Activated T-helper 2 cell treated with anti-CD3 and anti-CD28 coated beads, Interferon-gamma antibody, Interleukin-2, Interleukin-4, amounts not matched to agents 10 μg/mL and 5 μg/mL and 100 μg/mL, durations not matched to agents 14 hours and 24 hours and 36 hours (primary cell): ENCODE results near the gene MLC1. TPM values are rescaled to one million over a fixed set of nuclear protein-coding genes. Genes with fewer than 3 reads are reported as not detected.

Source experiments
- DNase-seq: peaks from one replicate; pipeline ENCODE4 v3.0.0; 2021; ENCODE audit warnings: low spot score
- H3K27ac Mint-ChIP-seq: one replicate; pipeline ENCODE4 v1.8.0; 2021; ENCODE audit warnings: mixed read lengths
- H3K27me3 Mint-ChIP-seq: one replicate; pipeline ENCODE4 v1.8.0; 2021; ENCODE audit warnings: low read depth, mixed read lengths
- H3K36me3 Mint-ChIP-seq: one replicate; pipeline ENCODE4 v1.8.0; 2021; ENCODE audit warnings: low read depth, mixed read lengths
- H3K4me1 Mint-ChIP-seq: one replicate; pipeline ENCODE4 v1.8.0; 2021; ENCODE audit warnings: low read depth, mixed read lengths
- H3K4me3 Mint-ChIP-seq: one replicate; pipeline ENCODE4 v1.8.0; 2021; ENCODE audit warnings: low read depth, mild to moderate bottlenecking, moderate library complexity, mixed read lengths
- H3K9me3 Mint-ChIP-seq: one replicate; pipeline ENCODE4 v1.8.0; 2021; ENCODE audit warnings: mixed read lengths
- intact Hi-C: fragments of 100-400 bp; cut with micrococcal nuclease; formaldehyde crosslinking; loops from one replicate; pipeline ENCODE4 v1.15.1; 2023
- total RNA-seq: library from RNA; stranded (reverse); gene quantifications from 2 replicates; pipeline ENCODE4 v1.2.3, GENCODE V29; 2022

Gene MLC1
- total RNA-seq, 1 donor from 2014 or later = not detected

GRCh38 chr22:50015451-50016307, 69.5 kb downstream of the MLC1 start:
- intact Hi-C loops = loop anchor here (5.0 kb wide), 1 partner anchor 83 kb away; no protein-coding TSS in a partner anchor
- Mint-ChIP-seq H3K4me1 (peaks cover 31% of the 10 kb centered on the region), H3K27me3 (peaks cover 12% of the 10 kb centered on the region), H3K27ac (no peak overlapping the region), H3K4me3 (no peak overlapping the region), H3K9me3 (peaks cover 4% of the 10 kb centered on the region), H3K36me3 (peaks cover 3% of the 10 kb centered on the region)
- no peak for DNase-seq

GRCh38 chr22:50014655-50015401, 70.4 kb downstream of the MLC1 start:
- intact Hi-C loops = loop anchor here (5.0 kb wide), 1 partner anchor 83 kb away; no protein-coding TSS in a partner anchor
- no peak overlapping the region for H3K4me3 Mint-ChIP-seq
- H3K36me3 Mint-ChIP-seq = peaks cover 3% of the 10 kb centered on the region
- peaks cover 4% of the 10 kb centered on the region for H3K9me3 Mint-ChIP-seq
- H3K27ac Mint-ChIP-seq = no peak overlapping the region
- peaks cover 12% of the 10 kb centered on the region for H3K27me3 Mint-ChIP-seq
- DNase-seq = no peak
- peaks cover 31% of the 10 kb centered on the region for H3K4me1 Mint-ChIP-seq

- H3K27me3 Mint-ChIP-seq = peaks cover 12% of the 10 kb centered on the region
- no peak for DNase-seq
- H3K36me3 Mint-ChIP-seq = peaks cover 2% of the 10 kb centered on the region
- peaks cover 26% of the 10 kb centered on the region for H3K4me1 Mint-ChIP-seq
- H3K27ac Mint-ChIP-seq = no peak overlapping the region
- no peak overlapping the region for H3K4me3 Mint-ChIP-seq
- peaks cover 2% of the 10 kb centered on the region for H3K9me3 Mint-ChIP-seq
- intact Hi-C loops = no loop called here
These were observed 71.1 kb downstream of the MLC1 start for GRCh38 chr22:50014053-50014501.

GRCh38 chr22:50012211-50013181, 72.7 kb downstream of the MLC1 start, which contains the start of gene IL17REL:
TSS of gene IL17REL (minus strand) at chr22:50012765. CDS start at chr22:50012646, 119 bp downstream.
- H3K4me3 Mint-ChIP-seq = no peak within 1 kb of the TSS
- intact Hi-C loops = no loop called here
- H3K27ac Mint-ChIP-seq = peak within 1 kb of the TSS; percentile 68
- H3K27me3 Mint-ChIP-seq = peaks cover 12% of the 10 kb centered on the region
- no peak for DNase-seq
- no peaks in the 10 kb centered on the region for H3K9me3 Mint-ChIP-seq
- no peaks in the 10 kb centered on the region for H3K36me3 Mint-ChIP-seq
- peaks cover 14% of the 10 kb centered on the region for H3K4me1 Mint-ChIP-seq

- no peaks in the 10 kb centered on the region for H3K9me3 Mint-ChIP-seq
- peaks cover 6% of the 10 kb centered on the region for H3K4me1 Mint-ChIP-seq
- no peak for DNase-seq
- H3K27ac Mint-ChIP-seq = peak overlapping the region; percentile 68
- intact Hi-C loops = no loop called here
- H3K36me3 Mint-ChIP-seq = no peaks in the 10 kb centered on the region
- H3K4me3 Mint-ChIP-seq = no peak overlapping the region
- peaks cover 12% of the 10 kb centered on the region for H3K27me3 Mint-ChIP-seq
These were observed 73.6 kb downstream of the MLC1 start for GRCh38 chr22:50011447-50012210.

GRCh38 chr22:50010676-50011446, 74.4 kb downstream of the MLC1 start:
- intact Hi-C loops = no loop called here
- Mint-ChIP-seq H3K4me1 (peaks cover 6% of the 10 kb centered on the region), H3K27me3 (peaks cover 12% of the 10 kb centered on the region), H3K4me3 (no peak overlapping the region), H3K27ac (no peak overlapping the region), H3K9me3 (no peaks in the 10 kb centered on the region), H3K36me3 (no peaks in the 10 kb centered on the region)
- no peak for DNase-seq

GRCh38 chr22:50009765-50010675, 75.2 kb downstream of the MLC1 start:
- H3K36me3 Mint-ChIP-seq = no peaks in the 10 kb centered on the region
- H3K27me3 Mint-ChIP-seq = peaks cover 12% of the 10 kb centered on the region
- H3K4me3 Mint-ChIP-seq = no peak overlapping the region
- H3K4me1 Mint-ChIP-seq = peaks cover 6% of the 10 kb centered on the region
- H3K9me3 Mint-ChIP-seq = no peaks in the 10 kb centered on the region
- H3K27ac Mint-ChIP-seq = no peak overlapping the region
- intact Hi-C loops = no loop called here
- no peak for DNase-seq

Other genes starting within 250 kb of the MLC1 start
- gene ZBED4, start 231.6 kb downstream of the MLC1 start, total RNA-seq = 25.2 and 25.6 TPM in 2 replicates
- gene ALG12, start 167.0 kb downstream of the MLC1 start, total RNA-seq = 15.5 and 16.5 TPM in 2 replicates
- 49.9 and 52.9 TPM in 2 replicates for gene CRELD2, start 166.8 kb downstream of the MLC1 start, total RNA-seq
- 215 TPM in 2 replicates for gene PIM3, start 124.7 kb downstream of the MLC1 start, total RNA-seq
- gene IL17REL, start 72.7 kb downstream of the MLC1 start, total RNA-seq = not detected in 2 replicates
- not detected in 2 replicates for gene TTLL8, start 27.1 kb downstream of the MLC1 start, total RNA-seq
- 0.07 TPM in 1 of 2 replicates, not detected in the other for gene MOV10L1, start 4.6 kb upstream of the MLC1 start, total RNA-seq
- gene PANX2, start 85.3 kb upstream of the MLC1 start, total RNA-seq = 2.4 and 2.8 TPM in 2 replicates
- gene TRABD, start 100.5 kb upstream of the MLC1 start, total RNA-seq = 104 and 109 TPM in 2 replicates
- 26.3 and 26.4 TPM in 2 replicates for gene SELENOO, start 115.6 kb upstream of the MLC1 start, total RNA-seq
- gene TUBGCP6, start 159.6 kb upstream of the MLC1 start, total RNA-seq = 48.8 and 49.6 TPM in 2 replicates
- gene HDAC10, start 165.8 kb upstream of the MLC1 start, total RNA-seq = 60.0 and 62.9 TPM in 2 replicates
- 16.3 and 17.6 TPM in 2 replicates for gene MAPK12, start 176.3 kb upstream of the MLC1 start, total RNA-seq
- gene MAPK11, start 185.0 kb upstream of the MLC1 start, total RNA-seq = 19.0 and 20.9 TPM in 2 replicates
- gene PLXNB2, start 222.2 kb upstream of the MLC1 start, total RNA-seq = 9.8 and 11.1 TPM in 2 replicates
- 2.3 and 2.7 TPM in 2 replicates for gene DENND6B, start 241.6 kb upstream of the MLC1 start, total RNA-seq